Mucosa of rectum (tissue), 2 donors: Measurements from ENCODE around the gene LUC7L3.
"Not testable (repeated sequence)": the region's sequence is repeated elsewhere in the genome, so short reads cannot be mapped to it uniquely, and the experiment has no call there.

ENCODE experiments used
- H3K27ac ChIP-seq, 2 donors: one replicate each; pipeline ENCODE4 v1.7.0; 2013; ENCODE audit warnings: inconsistent platforms in 2 of 2, low read depth in 2 of 2, low read length in 2 of 2
- H3K27me3 ChIP-seq, 2 donors: one replicate each; pipeline ENCODE4 v1.7.0; 2013; ENCODE audit warnings: low read length in 2 of 2; ENCODE audit not compliant: control insufficient read depth in 2 of 2, insufficient read depth in 2 of 2
- H3K36me3 ChIP-seq, 2 donors: one replicate each; pipeline ENCODE4 v1.7.0; 2013; ENCODE audit warnings: low read length in 2 of 2; ENCODE audit not compliant: control insufficient read depth in 2 of 2, insufficient read depth in 2 of 2
- H3K4me1 ChIP-seq, 2 donors: one replicate each; pipeline ENCODE4 v1.7.0; 2013; ENCODE audit warnings: low read length in 2 of 2, mild to moderate bottlenecking in 1 of 2; ENCODE audit not compliant: control insufficient read depth in 2 of 2, insufficient read depth in 2 of 2
- H3K4me3 ChIP-seq, 2 donors: one replicate each; pipeline ENCODE4 v1.7.0; 2013; ENCODE audit warnings: low read length in 2 of 2
- H3K9ac ChIP-seq, 2 donors: one replicate each; pipeline ENCODE4 v1.7.0; 2013; ENCODE audit warnings: low read length in 2 of 2, low read depth in 1 of 2, mild to moderate bottlenecking in 1 of 2
- H3K9me3 ChIP-seq, 2 donors: one replicate each; pipeline ENCODE4 v1.7.0; 2013; ENCODE audit warnings: low read length in 2 of 2; ENCODE audit not compliant: control insufficient read depth in 2 of 2
- donor health status: healthy.
- donor health status: Normal muscosa, but diverticular disease.

Gene LUC7L3

GRCh38 chr17:50797135-50797810 is 77.9 kb downstream of the LUC7L3 start:
- Histone ChIP-seq H3K4me3 (no peak overlapping the region), H3K27me3 (no peaks in the 10 kb centered on the region), H3K27ac (no peak overlapping the region), H3K9ac (no peak overlapping the region), H3K9me3 (no peaks in the 10 kb centered on the region), H3K36me3 (no peaks in the 10 kb centered on the region), H3K4me1 (no peaks in the 10 kb centered on the region)

- no peaks in the 10 kb centered on the region for H3K9me3 ChIP-seq
- H3K27me3 ChIP-seq: no peaks in the 10 kb centered on the region
- no peaks in the 10 kb centered on the region for H3K4me1 ChIP-seq
- no peak overlapping the region for H3K9ac ChIP-seq
- no peak overlapping the region for H3K27ac ChIP-seq
- H3K36me3 ChIP-seq: no peaks in the 10 kb centered on the region
- H3K4me3 ChIP-seq: no peak overlapping the region
These were observed 79.3 kb downstream of the LUC7L3 start for GRCh38 chr17:50798424-50799288.

GRCh38 chr17:50799582-50799981 is 80.2 kb downstream of the LUC7L3 start:
- no peaks in the 10 kb centered on the region for H3K4me1 ChIP-seq
- no peak overlapping the region for H3K4me3 ChIP-seq
- H3K27me3 ChIP-seq: no peaks in the 10 kb centered on the region
- no peaks in the 10 kb centered on the region for H3K9me3 ChIP-seq
- H3K9ac ChIP-seq: no peak overlapping the region
- H3K27ac ChIP-seq: no peak overlapping the region
- no peaks in the 10 kb centered on the region for H3K36me3 ChIP-seq

- no peaks in the 10 kb centered on the region for H3K4me1 ChIP-seq
- no peak overlapping the region for H3K4me3 ChIP-seq
- H3K36me3 ChIP-seq: no peaks in the 10 kb centered on the region
- H3K9ac ChIP-seq: no peak overlapping the region
- no peaks in the 10 kb centered on the region for H3K9me3 ChIP-seq
- no peaks in the 10 kb centered on the region for H3K27me3 ChIP-seq
- no peak overlapping the region for H3K27ac ChIP-seq
These were observed 80.8 kb downstream of the LUC7L3 start for GRCh38 chr17:50800196-50800700.

- Histone ChIP-seq H3K36me3 (no peaks in the 10 kb centered on the region), H3K9ac (no peak overlapping the region), H3K9me3 (no peaks in the 10 kb centered on the region), H3K4me3 (no peak overlapping the region), H3K27me3 (no peaks in the 10 kb centered on the region), H3K27ac (no peak overlapping the region), H3K4me1 (no peaks in the 10 kb centered on the region)
These were observed 83.5 kb downstream of the LUC7L3 start for GRCh38 chr17:50802609-50803571.

GRCh38 chr17:50803676-50804075 is 84.3 kb downstream of the LUC7L3 start:
- Histone ChIP-seq H3K27ac (no peak overlapping the region), H3K9me3 (no peaks in the 10 kb centered on the region), H3K27me3 (no peaks in the 10 kb centered on the region), H3K4me1 (no peaks in the 10 kb centered on the region), H3K36me3 (no peaks in the 10 kb centered on the region), H3K4me3 (no peak overlapping the region), H3K9ac (no peak overlapping the region)

- H3K9ac ChIP-seq, H3K36me3 ChIP-seq, H3K27ac ChIP-seq, H3K4me3 ChIP-seq, H3K9me3 ChIP-seq, H3K4me1 ChIP-seq, H3K27me3 ChIP-seq: not testable (repeated sequence)
These were observed 85.5 kb downstream of the LUC7L3 start for GRCh38 chr17:50804749-50805475.

GRCh38 chr17:50805486-50805885 is 86.1 kb downstream of the LUC7L3 start:
- Histone ChIP-seq H3K27ac (no peak overlapping the region), H3K4me3 (no peak overlapping the region), H3K36me3 (no peaks in the 10 kb centered on the region), H3K4me1 (no peaks in the 10 kb centered on the region), H3K27me3 (no peaks in the 10 kb centered on the region), H3K9ac (no peak overlapping the region), H3K9me3 (no peaks in the 10 kb centered on the region)
